Activated CD4-positive, CD25-positive, alpha-beta regulatory T cell treated with anti-CD3 and anti-CD28 coated beads, Interleukin-2, amount 50 U/mL, for 72 hours (primary cell): ENCODE data around the gene NAA35.
A peak's percentile ranks its signal among the peaks of the same experiment; 100 is the strongest.
"Not testable (repeated sequence)": the region's sequence is repeated elsewhere in the genome, so short reads cannot be mapped to it uniquely, and the experiment has no call there.

Experiments
- DNase-seq: peaks from one replicate; pipeline ENCODE4 v3.0.0; 2021

NAA35 gene

DNA sequence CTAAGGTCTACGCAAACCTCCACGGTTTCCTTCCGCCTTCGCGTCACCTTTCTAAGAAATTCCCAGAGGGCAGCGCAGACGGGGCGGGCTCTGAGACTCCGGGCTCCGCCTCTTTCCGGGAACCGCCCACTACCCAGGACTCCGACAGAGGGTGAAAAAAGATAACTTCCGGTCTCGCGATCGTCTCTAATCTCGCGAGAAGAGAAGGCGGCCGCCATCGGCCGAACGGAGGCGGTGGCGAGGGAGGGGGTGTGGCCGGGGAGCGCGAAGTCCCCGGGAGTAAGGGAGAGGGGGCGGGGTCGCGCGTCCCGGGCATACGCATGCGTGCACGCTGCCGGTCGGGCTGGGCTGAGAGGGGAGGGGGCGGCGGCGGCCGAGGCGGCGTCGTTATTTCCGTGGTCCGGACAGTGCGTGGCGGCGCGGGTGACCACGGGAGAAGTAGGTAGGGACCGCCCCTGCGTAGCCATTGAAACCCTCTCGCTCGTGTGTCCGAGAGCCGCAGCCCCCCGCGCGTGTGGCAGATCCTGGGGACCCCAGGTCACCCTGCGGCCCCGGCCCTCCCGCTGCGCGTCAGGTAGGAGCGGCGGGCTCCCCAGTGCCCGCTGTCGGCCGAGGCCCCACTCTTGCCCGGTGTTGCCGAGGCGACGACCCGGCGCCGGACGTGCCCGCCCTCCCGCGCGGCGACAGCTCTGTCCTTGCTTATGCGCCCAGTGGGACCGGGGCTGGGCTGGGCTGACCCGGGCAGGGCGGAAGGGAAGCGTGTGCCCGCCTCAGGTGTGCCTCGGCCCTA, at the start of gene NAA35:
Gene NAA35 (plus strand): TSS at position 315 of the 790 bp plus-strand sequence. CDS start 1,014 bp downstream, outside the sequence.
- peak; percentile 99 for DNase-seq

DNA sequence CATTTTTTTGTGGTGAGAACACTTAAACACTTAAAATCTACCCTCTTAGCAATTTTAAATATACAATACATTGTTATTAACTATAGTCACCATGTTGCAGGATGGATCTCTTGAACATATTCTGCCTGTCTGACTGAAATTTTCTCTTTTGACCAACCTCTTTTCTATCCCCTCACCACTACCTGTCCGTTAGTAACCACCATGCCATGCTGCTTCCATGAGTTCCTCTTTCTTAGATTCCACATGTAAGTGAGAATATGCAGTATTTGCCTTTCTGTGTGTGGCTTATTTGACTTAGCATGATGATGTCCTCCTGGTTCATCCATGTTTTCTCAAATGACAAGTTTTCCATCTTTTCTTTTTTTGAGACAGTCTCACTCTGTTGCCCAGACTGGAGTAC, 48.5 kb upstream of the NAA35 start:
- DNase-seq: no peak

DNA sequence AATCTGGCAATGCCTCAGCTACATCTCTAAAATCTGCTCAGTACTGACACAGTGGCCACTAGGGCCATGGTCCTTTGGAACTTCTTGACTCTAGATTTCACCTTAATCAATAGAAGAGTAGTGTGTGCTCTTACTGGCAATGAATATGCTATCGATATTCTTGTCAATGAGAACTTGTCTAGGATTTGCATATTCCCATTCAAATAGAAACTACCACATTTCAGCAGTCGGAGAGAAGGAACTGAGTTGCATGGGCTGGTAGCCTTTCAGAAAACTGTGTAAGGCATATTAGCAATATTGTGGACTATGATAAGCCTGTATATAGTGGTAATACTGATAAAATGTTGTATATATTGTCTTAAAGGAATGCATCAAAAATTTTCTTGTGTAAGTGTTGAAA, 45.3 kb upstream of the NAA35 start:
- DNase-seq: no peak

- no peak for DNase-seq
These were observed 43.1 kb upstream of the NAA35 start for GRCh38 chr9:85897848-85898247.

DNA sequence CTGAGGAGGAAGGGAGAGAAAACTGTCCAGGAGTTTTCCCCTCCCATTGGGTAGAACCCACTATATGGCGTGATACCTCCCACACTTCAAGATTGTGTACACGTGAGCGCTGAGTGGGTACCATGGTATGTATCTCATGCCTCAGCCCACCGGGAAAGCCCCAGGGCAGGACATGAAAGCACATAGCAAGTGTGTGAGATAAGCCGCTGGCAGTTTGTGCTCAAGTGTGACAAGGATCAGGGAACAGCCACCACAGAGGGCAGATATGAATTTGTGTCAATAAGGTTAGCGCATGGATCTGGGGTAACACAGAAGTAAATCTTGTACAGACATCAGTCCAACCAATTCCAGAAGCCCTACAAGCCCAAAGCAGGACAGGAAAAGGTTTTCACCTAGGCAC, 42.6 kb upstream of the NAA35 start:
- DNase-seq: no peak

- DNase-seq: no peak
These were observed 41.6 kb upstream of the NAA35 start for GRCh38 chr9:85899388-85899787.

- DNase-seq: peak; percentile 44
These were observed 40.3 kb upstream of the NAA35 start for GRCh38 chr9:85900504-85901201.

GRCh38 chr9:85904975-85905374, 36.0 kb upstream of the NAA35 start:
- DNase-seq: no peak

DNA sequence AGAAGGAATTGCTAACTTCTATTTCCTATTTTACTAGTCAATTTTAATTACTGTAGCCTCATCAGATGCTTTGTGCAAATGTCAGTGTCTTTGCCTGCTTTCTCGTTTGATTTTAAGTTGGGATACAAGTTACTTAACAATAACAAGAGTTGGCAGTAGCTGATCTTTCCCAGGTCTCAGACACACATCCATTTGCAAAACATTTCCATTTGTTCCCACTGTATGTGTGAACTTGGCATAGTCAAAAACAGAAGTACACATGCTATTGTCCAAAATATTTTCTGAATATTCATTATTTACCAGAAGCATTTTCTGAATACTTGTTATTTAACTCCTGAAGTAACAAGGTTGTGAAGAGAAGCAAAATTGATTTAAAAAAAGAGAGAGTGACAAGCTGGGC, 35.0 kb upstream of the NAA35 start:
- DNase-seq: no peak

DNA sequence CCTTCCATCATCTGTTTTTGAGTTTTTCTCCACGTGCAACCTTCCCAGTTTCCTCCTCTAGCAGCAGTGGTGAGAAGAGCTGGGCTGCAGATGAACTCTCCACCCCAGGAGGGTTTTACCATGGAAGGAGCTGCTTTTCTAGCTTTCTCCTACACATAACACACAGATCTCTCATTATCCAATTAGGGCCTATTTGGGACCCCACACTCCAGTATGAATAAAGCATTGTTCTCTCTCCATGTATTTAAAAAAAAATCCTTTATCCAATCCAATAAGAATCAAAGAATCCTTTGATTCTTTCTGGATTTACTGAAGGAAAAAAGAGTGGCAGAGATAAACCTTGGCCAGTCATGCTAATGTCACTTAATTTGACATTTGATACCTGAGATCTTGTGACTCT, 31.6 kb upstream of the NAA35 start:
- DNase-seq: no peak

DNA sequence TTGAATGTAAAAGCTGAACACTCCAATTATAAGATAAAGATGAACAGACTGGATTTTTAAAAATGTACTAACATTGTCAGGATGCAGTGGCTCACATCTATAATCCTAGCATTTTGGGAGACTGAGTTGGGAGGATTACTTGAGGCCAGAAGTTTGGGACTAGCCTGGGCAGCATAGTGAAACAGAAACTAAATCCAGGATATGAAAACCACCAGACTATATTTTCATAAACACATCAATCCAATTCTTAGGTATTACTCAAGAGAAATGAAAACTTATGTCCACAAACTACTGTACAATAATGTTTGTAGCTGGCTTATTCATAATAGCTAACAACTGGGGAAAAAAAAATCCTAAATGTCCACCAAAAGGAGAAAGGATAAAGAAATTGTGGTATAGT, 26.8 kb upstream of the NAA35 start:
- no peak for DNase-seq

DNA sequence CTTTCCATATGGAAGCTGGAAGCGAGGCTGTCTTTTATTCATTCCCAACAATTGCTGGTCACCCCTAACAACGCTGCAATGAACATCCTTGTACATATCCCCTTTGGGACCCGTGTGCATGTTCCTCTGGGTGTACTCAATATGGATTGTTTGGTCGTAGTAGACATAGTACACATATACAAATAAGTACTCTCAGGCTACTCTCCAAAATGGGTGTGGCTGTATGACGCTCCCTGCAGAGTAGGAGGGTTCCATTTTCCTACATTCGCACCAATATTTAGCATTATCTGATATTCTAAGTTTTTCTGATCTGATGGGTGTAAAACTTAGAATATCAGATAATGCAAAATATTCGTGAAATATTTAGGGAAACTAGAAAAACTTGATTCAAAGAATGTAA, 23.2 kb upstream of the NAA35 start:
- no peak for DNase-seq

GRCh38 chr9:85925493-85925892, 15.5 kb upstream of the NAA35 start:
- DNase-seq: no peak

GRCh38 chr9:85927076-85927475, 13.9 kb upstream of the NAA35 start:
- DNase-seq: no peak

DNA sequence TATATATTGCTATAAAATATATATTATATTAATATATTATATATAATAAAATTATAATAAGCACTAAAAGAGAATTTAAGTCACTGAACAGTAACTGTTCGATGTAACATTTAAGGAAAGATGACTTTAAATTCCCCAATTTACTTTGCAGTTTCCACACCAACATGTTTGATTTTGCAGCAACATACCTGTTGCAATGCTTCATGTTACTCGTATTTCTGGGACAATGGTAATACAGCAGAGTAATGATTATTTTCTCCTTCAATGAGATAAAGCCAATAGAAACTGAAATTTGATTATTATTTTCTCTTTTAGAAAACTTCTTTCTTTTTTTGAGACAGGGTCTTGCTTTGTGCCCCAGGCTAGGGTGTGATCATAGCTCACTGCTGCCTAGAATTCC, 9.5 kb upstream of the NAA35 start:
- no peak for DNase-seq

- not testable (repeated sequence) for DNase-seq
These were observed 5.0 kb upstream of the NAA35 start for GRCh38 chr9:85935950-85936349.

DNA sequence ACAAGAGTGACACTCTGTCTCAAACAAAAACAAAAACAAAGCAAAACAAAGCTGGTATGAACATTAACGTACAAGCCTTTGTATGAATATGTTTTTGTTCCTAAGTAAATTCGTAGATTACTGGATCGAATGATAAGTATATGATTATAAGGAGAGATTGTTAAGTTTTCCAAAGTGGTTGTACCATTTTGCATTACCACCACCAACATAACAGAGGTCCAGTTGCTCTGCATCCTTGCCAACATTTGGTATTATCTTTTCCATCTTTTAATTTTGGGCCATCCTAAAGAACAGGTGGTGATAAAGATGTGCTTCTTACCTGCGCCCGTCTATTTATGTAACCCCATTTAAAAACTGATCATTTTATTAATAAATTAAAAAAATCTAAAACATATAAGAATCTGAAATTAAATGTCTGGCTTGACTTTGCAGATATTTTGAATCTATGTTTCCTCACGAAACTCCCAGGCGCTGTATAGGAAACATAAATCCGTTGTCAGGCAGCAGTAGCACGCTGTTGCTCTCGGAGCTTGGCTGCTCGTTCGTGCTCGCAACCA, 593 bp upstream of the NAA35 start:
- DNase-seq: no peak

GRCh38 chr9:85941622-85941940, 635 bp downstream of the NAA35 start:
- no peak for DNase-seq

DNA sequence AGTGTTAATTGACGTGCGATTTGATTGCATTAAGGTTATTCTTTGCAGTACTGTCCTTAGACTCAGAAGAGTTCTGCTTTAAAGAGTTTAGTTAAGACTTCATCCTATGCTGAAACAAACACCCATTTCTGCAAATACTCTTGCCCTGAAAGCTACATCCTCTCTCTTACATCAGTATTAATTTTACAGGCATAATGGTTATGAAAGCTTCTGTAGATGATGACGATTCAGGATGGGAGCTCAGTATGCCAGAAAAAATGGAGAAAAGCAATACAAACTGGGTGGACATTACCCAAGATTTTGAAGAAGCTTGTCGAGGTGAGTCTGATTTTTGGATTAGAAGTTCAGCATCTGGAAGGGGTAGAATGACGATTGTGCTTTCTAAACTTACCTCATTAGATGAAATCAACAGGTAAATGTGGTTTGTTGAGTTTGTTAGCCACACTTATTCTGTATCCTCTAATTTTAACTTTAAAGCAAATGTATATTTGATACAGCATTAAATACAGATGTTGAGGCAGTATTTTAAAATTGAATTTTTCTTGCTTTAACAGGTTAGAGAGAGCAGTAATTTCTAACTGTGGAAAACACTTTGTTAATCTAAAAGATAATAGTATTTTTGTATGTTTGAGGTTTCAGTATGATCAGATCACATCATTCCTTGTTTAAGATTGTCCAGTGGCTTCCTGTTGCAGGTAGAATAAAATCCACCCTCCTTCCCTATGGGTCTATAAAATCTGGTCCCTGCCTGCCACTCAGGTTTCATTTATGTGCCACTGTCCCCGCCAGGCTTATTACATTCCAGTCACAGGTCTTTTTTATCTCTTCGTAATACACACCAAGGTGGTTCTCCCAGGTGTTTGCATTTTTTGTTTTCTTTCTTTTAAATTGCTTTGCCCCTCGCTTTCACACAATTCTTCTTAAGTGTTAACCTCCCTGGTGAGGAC, 1.3 kb downstream of the NAA35 start:
- DNase-seq: no peak

DNA sequence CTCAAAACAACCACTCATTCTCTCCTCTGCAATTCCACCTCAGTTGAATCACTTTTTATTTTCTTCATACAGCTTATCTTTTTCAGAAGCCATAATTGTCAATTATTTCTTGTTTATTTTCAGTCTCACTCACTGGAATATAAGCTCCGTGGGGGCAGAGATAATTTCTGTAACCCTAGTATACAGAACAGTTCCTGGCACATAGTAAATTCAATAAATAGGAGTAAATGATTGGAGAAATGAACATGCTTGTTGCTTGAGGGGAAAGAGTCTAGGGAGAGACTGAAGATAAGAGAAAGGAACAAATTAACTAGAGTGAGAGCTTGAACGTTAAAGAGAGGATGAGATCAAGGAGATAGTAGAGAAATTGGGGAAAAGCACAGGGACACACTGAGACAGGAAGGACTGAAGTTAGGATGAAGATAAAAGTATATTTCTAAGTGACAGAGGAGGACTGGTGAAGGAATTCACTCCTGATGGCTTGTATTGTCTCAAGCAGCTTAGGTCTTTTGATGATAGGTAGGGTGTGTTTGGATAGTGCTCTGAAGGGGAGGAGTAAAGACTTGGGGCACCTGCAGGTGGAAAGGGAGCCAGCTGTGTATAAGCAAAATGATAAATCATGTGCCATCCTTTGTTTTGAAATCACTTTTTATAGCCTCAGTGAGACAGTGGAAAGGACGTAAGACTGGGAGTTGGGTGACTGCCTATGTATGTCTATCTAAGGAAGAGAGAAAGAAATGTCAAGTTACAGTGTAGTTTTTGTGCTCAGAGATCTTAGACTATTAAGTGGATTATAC, 2.2 kb downstream of the NAA35 start:
- no peak for DNase-seq

- DNase-seq: no peak
These were observed 2.9 kb downstream of the NAA35 start for GRCh38 chr9:85943757-85944430.

DNA sequence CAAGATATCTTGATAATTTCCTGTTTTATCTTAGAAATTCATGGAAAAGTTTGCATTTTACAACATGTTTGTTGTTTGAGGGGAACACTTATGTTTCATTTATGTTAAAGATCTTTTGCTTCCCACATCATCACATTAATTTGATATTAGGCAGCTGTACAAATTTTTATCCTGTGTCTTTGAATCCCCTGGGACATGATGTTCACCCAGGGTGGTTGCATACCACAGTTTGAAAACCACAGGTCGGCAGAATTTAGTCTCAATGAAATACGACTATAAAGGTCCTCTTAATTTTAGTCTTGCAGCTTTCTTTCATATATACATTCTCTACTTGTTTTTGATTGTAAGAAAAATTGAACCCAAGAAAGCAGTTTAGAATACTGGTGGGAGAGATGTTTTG, 3.7 kb downstream of the NAA35 start:
- no peak for DNase-seq
